IMR-90 (cell line): ENCODE data around the gene KRTAP7-1.

ENCODE experiments used
- FOS ChIP-seq: fragments of 150-350 bp; IDR thresholded peaks from 2 replicates; pipeline ENCODE4 v1.6.1; 2016; ENCODE audit warnings: low read depth, low read length
- POLR2A ChIP-seq: IDR thresholded peaks from 2 replicates; pipeline ENCODE4 v1.6.1; 2012; ENCODE audit warnings: mild to moderate bottlenecking, low read depth, low read length
- RAD21 ChIP-seq: IDR thresholded peaks from 2 replicates; pipeline ENCODE4 v1.6.1; 2012; ENCODE audit warnings: low read length, improper control_type of control experiment
- SMC3 ChIP-seq: fragments of 150-350 bp; IDR thresholded peaks from 2 replicates; pipeline ENCODE4 v1.6.1; 2016; ENCODE audit warnings: low read depth, mild to moderate bottlenecking, antibody characterized with exemption, low read length, moderate library complexity
- TF ChIP-seq, protein P1 (sequence below): conservative IDR thresholded peaks from 2 replicates; pipeline ENCODE4 v1.5.1; 2012; ENCODE audit warnings: mild to moderate bottlenecking, low read depth, low read length, improper control_type of control experiment

- TF ChIP-seq SMC3: no peak
- TF ChIP-seq, protein P1, sequence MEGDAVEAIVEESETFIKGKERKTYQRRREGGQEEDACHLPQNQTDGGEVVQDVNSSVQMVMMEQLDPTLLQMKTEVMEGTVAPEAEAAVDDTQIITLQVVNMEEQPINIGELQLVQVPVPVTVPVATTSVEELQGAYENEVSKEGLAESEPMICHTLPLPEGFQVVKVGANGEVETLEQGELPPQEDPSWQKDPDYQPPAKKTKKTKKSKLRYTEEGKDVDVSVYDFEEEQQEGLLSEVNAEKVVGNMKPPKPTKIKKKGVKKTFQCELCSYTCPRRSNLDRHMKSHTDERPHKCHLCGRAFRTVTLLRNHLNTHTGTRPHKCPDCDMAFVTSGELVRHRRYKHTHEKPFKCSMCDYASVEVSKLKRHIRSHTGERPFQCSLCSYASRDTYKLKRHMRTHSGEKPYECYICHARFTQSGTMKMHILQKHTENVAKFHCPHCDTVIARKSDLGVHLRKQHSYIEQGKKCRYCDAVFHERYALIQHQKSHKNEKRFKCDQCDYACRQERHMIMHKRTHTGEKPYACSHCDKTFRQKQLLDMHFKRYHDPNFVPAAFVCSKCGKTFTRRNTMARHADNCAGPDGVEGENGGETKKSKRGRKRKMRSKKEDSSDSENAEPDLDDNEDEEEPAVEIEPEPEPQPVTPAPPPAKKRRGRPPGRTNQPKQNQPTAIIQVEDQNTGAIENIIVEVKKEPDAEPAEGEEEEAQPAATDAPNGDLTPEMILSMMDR: no peak
- no peak for TF ChIP-seq POLR2A
- TF ChIP-seq FOS: no peak
- TF ChIP-seq RAD21: no peak
Measured at GRCh38 chr21:30818837-30819610, 10.5 kb downstream of the KRTAP7-1 start.
